Stimulated activated CD8-positive, alpha-beta memory T cell treated with anti-CD3 and anti-CD28 coated beads, Interleukin-2, amount 100 ng/mL, for 48 hours (primary cell): ENCODE results near the gene GLYATL1.
"Not testable (repeated sequence)": the region's sequence is repeated elsewhere in the genome, so short reads cannot be mapped to it uniquely, and the experiment has no call there.

Source experiments
- DNase-seq, 2 donors: peaks; one replicate each; pipeline ENCODE4 v3.0.0-alpha.2; 2020; ENCODE audit warnings: low read depth in 2 of 2

GLYATL1 gene

GRCh38 chr11:58998480-58999290 lies 59.4 kb downstream of the GLYATL1 start:
- no peak for DNase-seq

GRCh38 chr11:58999291-58999680 lies 60.0 kb downstream of the GLYATL1 start:
- no peak for DNase-seq

GRCh38 chr11:59000003-59000402 lies 60.7 kb downstream of the GLYATL1 start:
- no peak for DNase-seq

GRCh38 chr11:59002006-59002405 lies 62.7 kb downstream of the GLYATL1 start:
- not testable (repeated sequence) for DNase-seq
